ENCODE measurements around the gene UBASH3A.

UBASH3A gene

GRCh38 chr21:42476388-42477331 is 73.0 kb downstream of the UBASH3A start:
- Mint-ChIP-seq H3K27ac (peak overlapping the region; percentile 82), H3K4me3 (no peak overlapping the region), H3K36me3 (no peaks in the 10 kb centered on the region), H3K4me1 (peaks cover 32 to 44% of the 10 kb centered on the region in 2 donors), H3K27me3 (peaks cover 0 to 12% of the 10 kb centered on the region in 2 donors), H3K9me3 (no peaks in the 10 kb centered on the region)
- peak in 1 of 2 donors; percentile 8 for ATAC-seq (replicated peaks)
- DNase-seq, result no peak

GRCh38 chr21:42478504-42478903 is 74.8 kb downstream of the UBASH3A start:
- H3K27ac Mint-ChIP-seq, result no peak overlapping the region
- ATAC-seq (replicated peaks) (peak; percentile 50 to 79), DNase-seq (no peak)
- H3K9me3 Mint-ChIP-seq, result no peaks in the 10 kb centered on the region
- peaks cover 0 to 5% of the 10 kb centered on the region in 2 donors for H3K27me3 Mint-ChIP-seq
- no peaks in the 10 kb centered on the region for H3K36me3 Mint-ChIP-seq
- H3K4me3 Mint-ChIP-seq, result no peak overlapping the region
- peaks cover 26 to 37% of the 10 kb centered on the region in 2 donors for H3K4me1 Mint-ChIP-seq

DNA sequence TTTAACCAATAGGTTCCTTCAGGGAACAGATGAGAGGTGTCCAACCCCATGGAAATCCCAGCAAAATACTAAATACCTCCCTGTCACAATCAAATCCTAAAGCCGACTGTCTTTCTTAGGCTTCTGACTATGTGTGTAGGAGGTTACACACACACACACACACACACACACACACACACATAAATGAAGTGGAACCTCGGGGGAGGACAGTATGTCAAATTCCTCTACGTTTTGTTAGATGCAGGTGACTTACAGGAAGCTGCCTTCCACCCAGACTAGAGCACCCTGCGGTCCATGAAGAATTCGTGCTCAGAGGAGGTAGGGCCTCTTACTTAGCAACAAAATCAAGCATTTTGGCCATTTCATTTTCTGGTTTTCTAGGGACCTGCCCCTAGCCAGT is 75.9 kb downstream of the UBASH3A start:
- Mint-ChIP-seq H3K9me3 (no peaks in the 10 kb centered on the region), H3K27me3 (no peaks in the 10 kb centered on the region), H3K27ac (no peak overlapping the region), H3K36me3 (no peaks in the 10 kb centered on the region), H3K4me1 (peaks cover 18 to 31% of the 10 kb centered on the region in 2 donors), H3K4me3 (no peak overlapping the region)
- DNase-seq (no peak), ATAC-seq (replicated peaks) (no peak)

DNA sequence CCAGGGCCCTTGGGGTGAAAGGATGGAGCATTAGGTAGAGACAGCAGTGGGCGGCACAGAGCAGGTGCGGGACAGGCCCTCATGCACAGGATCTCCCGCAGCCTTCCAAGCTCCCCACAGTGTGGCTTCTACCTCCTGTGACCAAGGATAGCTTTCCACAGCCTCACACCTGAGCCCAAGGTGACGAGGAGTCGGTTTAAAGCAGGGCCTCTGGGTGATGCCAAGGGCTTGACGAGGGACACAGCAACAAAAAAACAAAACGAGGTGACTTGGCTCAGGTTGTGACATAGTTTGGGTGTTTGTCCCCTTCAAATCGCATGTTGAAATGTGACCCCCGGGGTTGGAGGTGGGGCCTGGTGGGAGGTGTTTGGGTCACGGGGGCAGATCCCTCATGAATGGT is 77.0 kb downstream of the UBASH3A start:
- Mint-ChIP-seq H3K27me3 (peaks cover 0 to 3% of the 10 kb centered on the region in 2 donors), H3K9me3 (no peaks in the 10 kb centered on the region), H3K27ac (no peak overlapping the region), H3K36me3 (no peaks in the 10 kb centered on the region), H3K4me3 (no peak overlapping the region), H3K4me1 (peaks cover 14 to 22% of the 10 kb centered on the region in 2 donors)
- no peak for DNase-seq
- ATAC-seq (replicated peaks), result no peak

DNA sequence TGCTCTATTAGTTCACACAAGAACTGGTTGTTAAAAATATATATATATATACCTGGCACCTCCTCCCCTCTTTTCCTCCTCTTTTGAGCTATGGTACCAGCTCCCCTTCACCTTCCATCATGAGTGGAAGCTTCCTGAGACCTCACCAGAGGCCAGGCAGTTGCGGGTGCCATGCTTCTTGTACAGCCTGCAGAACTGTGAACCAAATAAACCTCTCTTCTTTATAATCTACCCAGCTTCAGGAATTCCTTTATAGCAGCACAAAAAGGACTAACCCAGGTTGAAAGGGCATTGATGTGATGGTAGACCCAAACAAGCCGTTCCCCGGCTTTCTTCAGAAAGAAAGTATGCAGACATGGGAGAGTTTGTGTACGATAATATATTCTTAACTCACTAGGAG is 77.5 kb downstream of the UBASH3A start:
- DNase-seq (no peak), ATAC-seq (replicated peaks) (no peak)
- H3K4me3 Mint-ChIP-seq, result no peak overlapping the region
- no peak overlapping the region for H3K27ac Mint-ChIP-seq
- H3K9me3 Mint-ChIP-seq, result no peaks in the 10 kb centered on the region
- H3K36me3 Mint-ChIP-seq, result no peaks in the 10 kb centered on the region
- H3K4me1 Mint-ChIP-seq, result peaks cover 13 to 20% of the 10 kb centered on the region in 2 donors
- peaks cover 0 to 4% of the 10 kb centered on the region in 2 donors for H3K27me3 Mint-ChIP-seq

GRCh38 chr21:42484966-42485365 is 81.3 kb downstream of the UBASH3A start:
- Mint-ChIP-seq H3K36me3 (peaks cover 3 to 6% of the 10 kb centered on the region in 2 donors), H3K9me3 (peaks cover 6% of the 10 kb centered on the region in 2 donors), H3K4me3 (no peak overlapping the region), H3K27ac (no peak overlapping the region), H3K27me3 (peaks cover 17 to 23% of the 10 kb centered on the region in 2 donors), H3K4me1 (peaks cover 3 to 7% of the 10 kb centered on the region in 2 donors)
- ATAC-seq (replicated peaks), result no peak
- DNase-seq, result no peak

DNA sequence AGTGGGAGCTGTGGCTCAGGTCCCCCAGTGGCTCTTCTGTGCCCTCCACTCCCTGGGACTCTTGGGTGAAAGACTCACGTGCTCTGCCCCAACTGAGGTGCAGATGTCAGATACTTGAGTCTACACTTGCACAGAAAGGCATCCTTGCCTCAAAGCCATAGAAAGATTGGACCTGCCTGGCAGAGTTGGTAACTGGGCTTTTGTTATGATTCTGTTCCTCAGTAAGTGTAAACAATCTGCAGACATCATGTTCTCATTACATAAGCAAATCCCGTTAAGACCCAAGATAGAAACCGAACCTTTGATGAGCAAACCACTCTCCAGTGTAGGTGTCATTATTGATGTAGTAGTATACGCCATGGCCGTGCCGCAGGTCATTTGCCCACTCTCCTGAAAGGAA is 82.4 kb downstream of the UBASH3A start:
- Mint-ChIP-seq H3K4me1 (peaks cover 5% of the 10 kb centered on the region in 2 donors), H3K4me3 (no peak overlapping the region), H3K27ac (no peak overlapping the region), H3K9me3 (peaks cover 6 to 7% of the 10 kb centered on the region in 2 donors), H3K36me3 (peaks cover 3 to 6% of the 10 kb centered on the region in 2 donors), H3K27me3 (peaks cover 17 to 23% of the 10 kb centered on the region in 2 donors)
- ATAC-seq (replicated peaks), result no peak
- no peak for DNase-seq

DNA sequence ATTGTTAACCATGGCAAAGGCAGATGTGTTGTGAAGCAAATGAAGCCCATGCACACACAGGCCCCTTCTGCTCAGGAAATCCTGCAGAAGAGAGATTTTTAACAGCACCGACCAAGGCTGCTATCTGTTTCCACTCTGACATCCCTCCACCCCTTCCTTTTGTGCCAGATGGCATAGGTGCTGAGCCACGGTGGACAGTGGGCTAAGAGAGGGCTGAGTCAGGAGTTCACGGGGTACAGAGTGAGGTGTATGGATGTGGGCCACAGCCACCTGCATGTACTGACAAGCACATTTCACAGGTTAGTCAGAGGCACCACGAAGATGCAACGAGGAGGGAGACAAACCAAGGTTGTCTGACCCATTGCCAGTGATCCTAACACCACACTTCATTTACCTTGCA is 82.8 kb downstream of the UBASH3A start:
- no peak for ATAC-seq (replicated peaks)
- no peak overlapping the region for H3K4me3 Mint-ChIP-seq
- peaks cover 17 to 23% of the 10 kb centered on the region in 2 donors for H3K27me3 Mint-ChIP-seq
- DNase-seq, result no peak
- H3K9me3 Mint-ChIP-seq, result peaks cover 6 to 7% of the 10 kb centered on the region in 2 donors
- peaks cover 3 to 6% of the 10 kb centered on the region in 2 donors for H3K36me3 Mint-ChIP-seq
- H3K27ac Mint-ChIP-seq, result no peak overlapping the region
- peaks cover 5% of the 10 kb centered on the region in 2 donors for H3K4me1 Mint-ChIP-seq

GRCh38 chr21:42489006-42489563 is 85.4 kb downstream of the UBASH3A start:
- Mint-ChIP-seq H3K27me3 (peaks cover 17 to 27% of the 10 kb centered on the region in 2 donors), H3K9me3 (peaks cover 6 to 7% of the 10 kb centered on the region in 2 donors), H3K4me1 (peaks cover under 1 to 7% of the 10 kb centered on the region in 2 donors), H3K4me3 (no peak overlapping the region), H3K36me3 (peaks cover 3 to 6% of the 10 kb centered on the region in 2 donors), H3K27ac (peak overlapping the region; percentile 76)
- DNase-seq (no peak), ATAC-seq (replicated peaks) (no peak)

DNA sequence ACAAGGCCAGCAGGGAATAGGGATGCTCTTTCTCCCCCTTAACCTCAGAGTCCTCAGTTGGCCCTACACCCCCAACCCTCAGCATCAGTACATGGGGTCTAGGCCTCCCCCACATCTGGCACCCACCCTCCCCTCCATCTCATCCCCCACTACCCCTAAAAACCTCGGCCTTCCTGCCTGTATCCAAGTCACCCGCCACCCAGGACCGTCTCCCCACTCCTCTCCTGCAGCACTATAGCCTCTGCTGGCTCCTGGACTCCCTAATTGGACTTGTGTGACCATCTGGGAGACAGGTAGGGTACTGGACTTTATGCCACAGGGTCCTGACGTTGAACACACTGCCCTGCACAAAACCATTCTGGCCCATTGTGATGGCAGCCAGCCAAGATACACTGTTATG is 86.3 kb downstream of the UBASH3A start:
- H3K4me1 Mint-ChIP-seq, result peaks cover 0 to 7% of the 10 kb centered on the region in 2 donors
- ATAC-seq (replicated peaks) (no peak), DNase-seq (no peak)
- no peak overlapping the region for H3K4me3 Mint-ChIP-seq
- peaks cover 3 to 6% of the 10 kb centered on the region in 2 donors for H3K36me3 Mint-ChIP-seq
- peaks cover 17 to 27% of the 10 kb centered on the region in 2 donors for H3K27me3 Mint-ChIP-seq
- H3K27ac Mint-ChIP-seq, result no peak overlapping the region
- peaks cover 6 to 7% of the 10 kb centered on the region in 2 donors for H3K9me3 Mint-ChIP-seq

GRCh38 chr21:42490720-42491119 is 87.0 kb downstream of the UBASH3A start:
- DNase-seq (no peak), ATAC-seq (replicated peaks) (no peak)
- Mint-ChIP-seq H3K4me3 (no peak overlapping the region), H3K36me3 (peaks cover 3 to 6% of the 10 kb centered on the region in 2 donors), H3K27ac (no peak overlapping the region), H3K9me3 (peaks cover 6 to 7% of the 10 kb centered on the region in 2 donors), H3K27me3 (peaks cover 17 to 24% of the 10 kb centered on the region in 2 donors), H3K4me1 (peaks cover 4 to 10% of the 10 kb centered on the region in 2 donors)

DNA sequence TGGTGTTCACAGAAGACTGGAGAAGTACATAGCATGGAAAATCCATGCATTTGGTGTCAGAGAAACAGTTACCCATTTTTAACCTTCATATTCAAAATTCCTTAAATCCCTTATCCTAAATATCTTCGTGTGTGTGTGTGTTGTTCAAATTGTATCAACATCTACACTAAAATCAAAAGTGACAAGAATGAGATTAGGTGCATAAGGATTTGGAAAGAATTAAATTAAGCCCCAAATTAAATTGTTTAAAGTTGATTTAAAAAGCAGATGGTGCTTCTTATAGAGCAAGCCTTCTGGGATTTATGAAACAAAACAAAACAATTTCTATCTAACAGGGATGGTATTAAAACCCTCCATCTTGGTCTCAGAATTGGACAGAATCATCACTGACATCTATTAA is 87.6 kb downstream of the UBASH3A start:
- peaks cover 9 to 15% of the 10 kb centered on the region in 2 donors for H3K4me1 Mint-ChIP-seq

DNA sequence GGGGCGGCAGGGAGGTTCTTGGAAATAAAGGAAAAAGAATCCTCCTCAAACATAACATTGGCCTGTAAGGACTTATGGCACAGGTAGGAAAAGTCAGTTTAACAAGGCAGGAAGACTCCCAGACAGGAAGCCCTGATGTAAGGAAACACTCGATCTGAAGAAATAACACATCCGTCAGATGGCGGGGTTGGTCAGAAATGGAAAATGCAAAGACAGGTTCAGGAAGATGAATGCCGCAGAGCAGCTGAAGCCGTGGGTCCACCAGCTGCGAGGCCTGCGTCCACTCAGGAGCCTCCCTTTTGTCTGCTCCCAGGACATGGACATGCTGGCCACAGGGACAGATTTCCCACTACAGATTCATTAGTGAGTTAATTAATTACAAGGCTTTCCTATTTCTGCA is 88.5 kb downstream of the UBASH3A start:
- DNase-seq (no peak), ATAC-seq (replicated peaks) (no peak)
- Mint-ChIP-seq H3K36me3 (peaks cover 3 to 6% of the 10 kb centered on the region in 2 donors), H3K27me3 (peaks cover 7 to 14% of the 10 kb centered on the region in 2 donors), H3K4me1 (peaks cover 15 to 16% of the 10 kb centered on the region in 2 donors), H3K27ac (no peak overlapping the region), H3K9me3 (peaks cover 6 to 7% of the 10 kb centered on the region in 2 donors), H3K4me3 (no peak overlapping the region)

More for the DNA sequence above, 87.6 kb downstream of the UBASH3A start:
- no peak overlapping the region for H3K27ac Mint-ChIP-seq
- ATAC-seq (replicated peaks) (no peak), DNase-seq (no peak)
- peaks cover 3 to 6% of the 10 kb centered on the region in 2 donors for H3K36me3 Mint-ChIP-seq
- peaks cover 16 to 23% of the 10 kb centered on the region in 2 donors for H3K27me3 Mint-ChIP-seq
- peaks cover 6 to 7% of the 10 kb centered on the region in 2 donors for H3K9me3 Mint-ChIP-seq
- H3K4me3 Mint-ChIP-seq, result no peak overlapping the region

All from stimulated activated naive B cell treated with anti-CD40 and anti-IgM and Interleukin-4, amounts not matched to agents 10 μg/mL and 1 μg/mL and 100 μg/mL, for 72 hours (primary cell).